HG02571 (cell line): ENCODE results near the gene WDFY1.

ENCODE experiments used
- ATAC-seq: cut with Tn5 transposase; IDR thresholded peaks from one replicate; pipeline ENCODE4 v1.9.1; 2021; ENCODE audit warnings: mild to moderate bottlenecking, moderate library complexity; ENCODE audit not compliant: unreplicated experiment

The WDFY1 gene, protein sequence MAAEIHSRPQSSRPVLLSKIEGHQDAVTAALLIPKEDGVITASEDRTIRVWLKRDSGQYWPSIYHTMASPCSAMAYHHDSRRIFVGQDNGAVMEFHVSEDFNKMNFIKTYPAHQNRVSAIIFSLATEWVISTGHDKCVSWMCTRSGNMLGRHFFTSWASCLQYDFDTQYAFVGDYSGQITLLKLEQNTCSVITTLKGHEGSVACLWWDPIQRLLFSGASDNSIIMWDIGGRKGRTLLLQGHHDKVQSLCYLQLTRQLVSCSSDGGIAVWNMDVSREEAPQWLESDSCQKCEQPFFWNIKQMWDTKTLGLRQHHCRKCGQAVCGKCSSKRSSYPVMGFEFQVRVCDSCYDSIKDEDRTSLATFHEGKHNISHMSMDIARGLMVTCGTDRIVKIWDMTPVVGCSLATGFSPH

DNA sequence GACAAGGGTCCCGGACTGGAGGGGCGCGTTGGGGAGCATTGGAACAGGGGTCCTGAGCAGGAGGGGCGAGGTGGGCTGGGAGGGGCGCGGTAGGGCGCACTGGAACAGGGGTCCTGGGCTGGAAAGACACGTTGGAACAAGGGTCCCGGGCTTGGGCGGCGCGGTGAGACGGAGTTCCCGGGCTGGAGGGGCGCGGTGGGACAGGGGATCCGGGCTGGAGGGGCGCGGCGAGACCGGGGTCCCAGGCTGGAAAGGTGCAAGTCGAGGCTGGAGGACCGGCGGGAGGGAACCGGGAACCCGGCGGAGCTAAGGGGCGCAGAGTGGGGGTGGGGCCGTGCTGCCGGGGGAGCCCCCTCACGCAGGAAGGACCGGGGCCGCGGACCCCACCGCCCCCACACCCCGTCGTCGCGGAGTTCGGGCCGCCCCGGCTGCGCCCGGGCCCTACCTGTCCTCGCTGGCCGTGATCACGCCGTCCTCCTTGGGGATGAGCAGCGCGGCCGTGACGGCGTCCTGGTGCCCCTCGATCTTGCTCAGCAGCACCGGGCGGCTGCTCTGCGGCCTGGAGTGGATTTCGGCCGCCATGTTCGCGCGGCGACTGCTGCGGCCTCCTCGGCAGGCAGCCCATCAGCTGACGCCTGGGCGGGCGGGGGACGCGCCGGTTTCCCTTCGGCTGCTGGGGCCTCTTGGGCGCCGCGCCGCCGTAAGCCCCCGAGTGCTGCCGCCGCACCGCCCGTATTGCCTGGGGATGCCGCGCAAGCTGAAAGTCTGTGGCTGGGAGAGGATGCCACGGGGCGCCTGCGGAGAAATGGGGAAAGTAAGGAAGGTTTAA, at the start of gene WDFY1:
Gene WDFY1, minus strand, starts transcription at position 633 of the 829 bp plus-strand sequence. Its CDS starts 51 bp downstream, at position 582.
- ATAC-seq: peak; percentile 70

DNA sequence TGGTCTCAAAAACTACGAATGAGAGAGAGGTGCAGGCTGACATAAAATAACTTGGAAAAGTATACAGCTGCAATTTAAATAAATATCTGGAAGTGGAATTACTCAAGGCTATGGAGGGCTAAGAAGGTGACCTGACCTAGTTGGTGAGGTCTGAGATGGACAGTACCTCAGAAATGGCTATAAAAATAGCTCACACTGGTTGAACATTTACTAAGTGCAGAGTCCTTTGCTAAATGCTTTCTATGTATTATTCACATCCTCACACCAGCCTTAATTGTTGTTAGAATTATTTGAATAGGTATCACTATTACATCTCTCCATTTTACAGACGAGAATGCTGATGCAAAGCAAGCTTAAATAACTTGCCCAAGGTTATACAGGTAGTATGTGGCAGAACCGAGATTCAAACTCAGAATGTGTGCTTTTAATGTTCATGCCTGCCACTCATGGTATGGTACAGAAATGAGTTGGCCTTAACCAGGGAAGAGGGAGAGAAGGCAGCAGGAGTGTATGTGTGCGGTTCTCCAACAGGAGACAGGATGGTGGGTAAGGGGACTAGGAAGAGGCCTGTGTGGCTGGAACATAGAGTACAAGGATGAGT, 49.5 kb upstream of the WDFY1 start:
- no peak for ATAC-seq

DNA sequence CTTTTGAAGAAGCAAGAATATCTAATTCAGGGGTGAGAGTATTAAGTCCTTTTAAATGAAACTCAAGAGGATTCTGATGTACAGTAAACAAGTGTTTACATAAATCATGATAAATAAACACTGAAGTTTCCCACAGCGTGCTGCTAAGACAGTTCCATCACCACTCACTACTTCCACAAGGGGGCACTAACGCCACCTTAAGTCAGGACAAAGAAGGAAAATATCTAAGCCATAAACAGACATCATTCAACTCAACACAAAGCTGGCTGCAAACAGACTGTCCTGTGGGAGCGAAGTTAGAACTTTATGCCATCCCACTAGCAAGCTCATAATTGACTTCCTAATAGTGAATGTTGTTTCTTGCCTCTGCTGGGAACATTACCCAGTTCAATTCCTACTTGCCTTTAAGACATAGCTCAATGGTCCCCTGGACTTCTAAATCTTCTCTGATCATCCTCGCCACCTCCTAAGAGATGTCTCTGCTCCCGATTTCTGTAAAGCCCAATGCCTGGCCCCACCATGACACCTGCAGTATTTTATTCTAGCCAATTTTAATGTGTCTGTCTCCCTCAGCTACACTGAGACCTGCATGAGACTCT, 48.6 kb upstream of the WDFY1 start:
- peak; percentile 66 for ATAC-seq

DNA sequence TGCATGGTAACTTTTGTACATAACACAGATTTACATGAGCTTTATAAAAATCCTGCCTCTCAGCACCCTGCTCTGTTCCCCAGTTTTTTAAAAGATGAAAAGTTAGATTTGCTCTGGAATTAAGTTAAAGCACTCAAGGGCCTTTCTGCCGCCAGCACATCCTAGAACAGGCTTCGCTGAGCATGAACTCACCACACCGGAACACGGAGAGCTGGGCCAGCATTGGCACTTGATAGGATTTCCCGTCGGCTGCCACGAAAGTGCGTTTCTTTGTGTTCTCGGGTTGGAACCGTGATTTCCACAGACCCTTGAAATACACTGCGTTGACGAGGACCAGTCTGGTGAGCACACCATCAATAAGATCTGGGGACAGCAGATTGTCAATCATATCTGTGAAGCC, 46.5 kb upstream of the WDFY1 start:
- no peak for ATAC-seq

DNA sequence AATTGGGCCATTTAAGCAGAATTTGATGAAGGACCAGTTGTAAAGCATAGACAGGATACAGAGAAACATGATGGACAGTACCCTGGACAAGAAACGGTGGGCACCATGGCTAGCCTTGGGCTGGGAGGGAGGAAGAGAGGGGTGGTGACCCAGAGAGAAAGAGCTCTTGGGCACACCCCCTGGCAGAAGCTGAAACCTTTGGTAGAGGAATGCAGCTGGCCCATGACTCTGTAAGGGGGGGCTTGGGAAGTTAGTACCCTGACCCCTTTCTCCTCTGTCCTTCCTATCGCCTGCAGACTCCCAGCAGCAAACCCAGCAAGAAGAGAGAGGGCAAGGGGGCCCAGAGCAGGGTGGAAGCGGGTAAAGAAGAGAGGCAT, 44.7 kb upstream of the WDFY1 start:
- no peak for ATAC-seq

DNA sequence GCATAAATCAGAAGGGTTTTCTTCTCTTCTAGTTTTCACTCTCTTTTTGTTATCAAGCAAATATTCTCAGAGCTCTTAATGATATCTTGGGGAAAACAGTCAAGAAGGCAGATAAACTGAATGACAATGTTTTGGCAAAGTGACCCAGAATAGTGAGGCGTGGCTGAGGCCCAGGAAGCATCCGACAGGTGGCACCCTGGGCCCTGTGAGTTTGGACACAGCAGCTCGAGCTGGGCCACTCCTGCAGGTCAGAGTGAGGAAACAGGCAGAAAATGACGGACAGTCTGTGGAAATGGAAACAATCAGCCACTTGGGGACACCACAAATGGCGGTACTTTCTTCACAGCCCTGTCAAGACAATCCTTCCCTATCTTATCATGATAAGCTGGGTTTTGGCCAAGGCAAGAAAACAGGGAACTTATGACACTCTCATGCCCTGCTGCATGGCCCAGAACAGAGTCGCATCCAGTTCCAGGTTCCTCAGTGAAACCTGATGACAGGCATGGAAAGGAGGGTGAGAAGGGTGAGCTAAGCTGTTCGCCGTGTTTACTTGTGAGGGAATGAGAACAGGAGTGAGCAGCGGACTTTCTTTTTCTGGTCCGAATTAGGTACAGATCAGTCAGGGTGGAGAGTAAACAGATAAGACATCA, 44.2 kb upstream of the WDFY1 start:
- no peak for ATAC-seq

DNA sequence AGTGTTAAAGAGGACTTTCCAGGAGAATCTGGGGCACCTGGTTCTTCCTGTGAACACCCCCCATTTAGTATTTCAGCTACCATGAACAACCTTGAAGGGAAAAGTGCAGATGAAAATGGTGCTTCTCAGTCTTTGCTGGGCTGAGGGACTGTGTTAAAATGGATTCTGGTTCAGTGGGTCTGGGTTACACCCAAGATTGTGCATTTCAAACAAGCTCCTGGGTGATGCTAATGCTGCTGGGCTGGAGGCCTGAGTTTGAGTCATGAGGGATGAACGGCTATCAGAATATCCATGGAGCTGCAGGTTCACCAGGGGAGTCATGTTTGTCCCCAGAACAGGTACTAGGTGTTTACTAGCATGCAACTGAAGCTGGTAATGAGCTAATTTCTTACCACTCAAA, 36.1 kb upstream of the WDFY1 start:
- ATAC-seq: no peak

DNA sequence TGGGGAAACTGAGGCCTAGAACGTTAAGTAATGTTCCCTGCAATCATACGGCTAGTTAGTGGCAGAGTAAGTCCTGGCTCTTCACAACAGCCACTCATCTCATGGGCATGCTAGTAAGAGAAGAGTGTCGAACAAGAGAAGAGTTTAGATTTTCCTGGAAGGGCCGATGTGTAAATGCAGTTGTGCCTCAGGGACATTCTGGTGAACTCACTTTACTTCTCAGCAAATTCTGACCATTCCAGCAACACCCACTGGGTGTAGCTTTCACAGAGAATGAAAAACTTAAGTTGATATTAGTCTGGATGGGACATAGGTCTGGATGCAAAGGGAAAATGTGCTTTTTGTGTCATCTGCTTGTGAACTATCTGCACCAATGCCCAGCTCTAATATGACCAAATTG, 35.7 kb upstream of the WDFY1 start:
- no peak for ATAC-seq

DNA sequence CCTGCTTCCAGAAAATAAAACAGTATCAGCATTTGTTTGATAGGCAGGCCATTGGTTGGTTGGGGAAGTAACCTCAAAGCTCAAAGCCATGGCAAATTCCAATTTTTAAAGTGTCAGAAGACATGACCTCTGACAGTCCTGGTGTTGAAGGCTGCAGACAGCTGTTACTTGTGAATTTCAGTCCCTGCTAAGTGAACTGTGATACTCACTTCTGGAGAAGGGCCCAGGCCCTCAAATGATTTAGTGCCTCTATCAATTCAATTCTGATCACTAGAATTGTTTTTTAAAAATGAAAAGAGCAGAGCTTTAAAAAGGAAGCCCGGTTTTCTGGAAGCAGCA, 35.2 kb upstream of the WDFY1 start:
- no peak for ATAC-seq

DNA sequence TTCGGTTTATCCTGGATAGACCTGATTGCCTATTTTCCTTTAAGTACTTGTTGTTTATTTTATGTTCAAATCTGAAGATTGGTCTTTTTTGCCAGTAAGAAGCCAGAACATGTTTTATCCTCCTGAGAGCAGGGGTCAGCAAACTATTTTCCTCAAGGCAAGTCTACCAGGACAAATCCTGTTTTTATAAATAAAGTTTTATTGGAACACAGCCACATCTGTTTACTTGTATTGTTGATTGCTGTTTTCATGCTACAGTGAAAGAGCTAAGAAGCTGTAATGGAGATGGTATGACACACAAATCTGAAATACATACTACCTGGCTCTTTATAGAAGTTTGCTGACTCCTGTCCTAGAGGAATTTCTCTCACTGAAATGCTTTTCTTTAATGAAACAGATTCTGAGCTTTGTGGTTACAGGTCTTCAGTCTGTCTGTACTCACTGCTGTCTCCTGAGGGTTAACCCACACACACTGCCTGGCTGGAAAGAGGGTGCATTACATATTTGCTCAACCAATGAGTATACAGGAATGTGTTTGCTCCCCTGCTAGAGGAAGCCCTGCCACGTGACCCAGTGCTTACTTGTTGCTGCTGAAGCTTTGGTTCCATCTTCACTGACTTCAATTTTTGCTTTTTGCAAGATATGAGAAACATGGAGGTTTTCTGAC, 34.7 kb upstream of the WDFY1 start:
- no peak for ATAC-seq

DNA sequence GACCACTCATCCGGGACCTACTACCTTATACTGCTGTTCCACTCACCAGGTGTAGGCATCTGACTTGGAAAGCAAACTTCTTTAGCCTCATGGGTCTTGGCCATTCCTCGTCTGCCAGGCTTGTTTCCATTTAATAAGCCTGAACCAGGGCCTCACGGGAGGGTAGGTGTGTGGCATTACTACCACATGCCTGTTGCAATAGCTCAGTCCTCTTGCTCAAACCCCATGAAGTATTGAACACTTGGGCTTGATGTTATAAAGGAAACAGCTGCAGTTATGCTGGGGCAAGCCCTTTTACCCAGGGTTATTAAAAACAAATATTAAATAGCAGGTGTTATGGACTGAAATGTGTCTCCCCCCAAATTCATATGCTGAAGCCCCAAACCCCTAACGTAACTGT, 33.3 kb upstream of the WDFY1 start:
- no peak for ATAC-seq

DNA sequence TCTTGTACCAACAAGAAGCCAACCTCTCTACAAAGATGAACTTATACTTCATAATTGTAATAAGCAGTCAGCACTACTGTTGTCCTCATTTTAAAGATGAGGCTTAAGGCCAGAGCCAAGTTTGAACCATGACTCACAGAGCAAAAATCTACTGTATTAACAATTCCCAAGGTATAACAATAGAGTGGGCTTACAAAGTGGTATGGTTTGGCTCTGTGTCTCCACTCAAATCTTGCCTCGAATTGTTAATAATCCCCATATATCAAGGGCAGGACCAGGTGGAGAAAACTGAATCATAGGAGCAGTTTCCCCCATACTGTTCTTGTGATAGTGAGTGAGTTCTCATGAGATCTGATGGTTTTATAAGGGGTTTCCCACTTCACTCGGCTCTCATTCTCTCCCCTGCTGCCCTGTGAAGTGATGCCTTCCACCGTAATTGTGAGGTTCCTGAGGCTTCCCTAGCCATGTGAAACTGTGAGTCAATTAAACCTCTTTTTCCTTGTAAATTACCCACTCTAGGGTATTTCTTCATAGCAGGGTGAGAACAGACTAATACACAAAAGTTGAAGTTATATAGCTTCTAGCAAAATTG, 31.6 kb upstream of the WDFY1 start:
- no peak for ATAC-seq

DNA sequence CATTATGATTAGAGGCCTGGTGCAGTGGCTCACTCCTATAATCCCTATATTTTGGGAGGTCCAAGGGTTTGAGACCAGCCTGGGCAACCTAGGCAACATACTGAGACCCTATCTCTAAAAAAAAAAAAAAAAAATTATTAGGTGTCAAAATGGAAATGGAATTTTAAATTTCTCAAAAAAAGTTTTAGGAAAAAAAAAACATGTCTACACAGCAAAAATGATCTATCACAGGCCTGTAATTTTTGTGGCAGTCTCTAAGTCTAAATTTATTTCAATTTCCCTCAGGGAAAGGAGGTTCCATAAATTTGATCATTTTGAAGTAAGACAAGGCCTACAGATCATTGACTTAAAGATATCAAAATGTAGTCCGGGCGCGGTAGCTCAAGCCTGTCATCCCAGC, 28.5 kb upstream of the WDFY1 start:
- ATAC-seq: no peak

DNA sequence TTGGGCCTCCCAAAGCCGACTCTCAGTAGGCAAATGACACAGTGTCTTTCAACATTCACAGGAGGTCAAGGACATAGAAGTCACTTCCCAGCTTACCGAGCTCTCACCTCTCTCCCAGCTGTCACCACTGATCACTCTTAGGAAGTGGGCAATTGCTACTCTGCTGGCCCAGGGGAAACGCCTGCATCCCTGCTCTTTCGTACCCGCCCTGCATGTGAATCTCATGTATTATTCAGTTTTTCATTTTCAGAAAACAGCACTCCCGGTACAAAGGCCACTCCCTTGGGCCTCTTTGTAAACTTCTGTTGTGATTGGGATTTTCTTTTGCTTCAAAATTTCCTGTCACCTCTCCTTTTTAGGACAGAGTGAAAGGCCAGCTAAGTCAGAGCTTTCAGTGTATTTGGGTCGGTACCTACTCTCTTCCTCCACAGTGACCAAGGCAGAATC, 27.5 kb upstream of the WDFY1 start:
- ATAC-seq: no peak

DNA sequence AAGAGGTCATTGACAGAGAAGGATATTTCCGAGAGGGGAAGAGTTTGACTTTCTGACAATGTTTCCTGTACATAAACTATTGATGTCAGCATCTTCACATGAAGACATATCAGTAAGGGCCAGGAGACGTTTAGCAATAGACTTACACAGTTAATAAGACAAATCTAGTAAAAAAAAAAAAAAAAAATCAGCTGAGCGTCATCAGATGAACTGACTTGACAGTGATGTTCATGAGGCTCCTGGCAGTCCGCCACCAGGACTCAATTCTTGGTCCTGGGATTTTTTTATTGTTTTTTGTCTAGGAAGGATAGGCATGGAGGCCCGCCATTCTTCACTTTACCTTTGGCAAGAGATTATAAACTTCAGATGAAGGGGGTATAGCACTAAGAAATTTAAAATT, 26.6 kb upstream of the WDFY1 start:
- no peak for ATAC-seq

DNA sequence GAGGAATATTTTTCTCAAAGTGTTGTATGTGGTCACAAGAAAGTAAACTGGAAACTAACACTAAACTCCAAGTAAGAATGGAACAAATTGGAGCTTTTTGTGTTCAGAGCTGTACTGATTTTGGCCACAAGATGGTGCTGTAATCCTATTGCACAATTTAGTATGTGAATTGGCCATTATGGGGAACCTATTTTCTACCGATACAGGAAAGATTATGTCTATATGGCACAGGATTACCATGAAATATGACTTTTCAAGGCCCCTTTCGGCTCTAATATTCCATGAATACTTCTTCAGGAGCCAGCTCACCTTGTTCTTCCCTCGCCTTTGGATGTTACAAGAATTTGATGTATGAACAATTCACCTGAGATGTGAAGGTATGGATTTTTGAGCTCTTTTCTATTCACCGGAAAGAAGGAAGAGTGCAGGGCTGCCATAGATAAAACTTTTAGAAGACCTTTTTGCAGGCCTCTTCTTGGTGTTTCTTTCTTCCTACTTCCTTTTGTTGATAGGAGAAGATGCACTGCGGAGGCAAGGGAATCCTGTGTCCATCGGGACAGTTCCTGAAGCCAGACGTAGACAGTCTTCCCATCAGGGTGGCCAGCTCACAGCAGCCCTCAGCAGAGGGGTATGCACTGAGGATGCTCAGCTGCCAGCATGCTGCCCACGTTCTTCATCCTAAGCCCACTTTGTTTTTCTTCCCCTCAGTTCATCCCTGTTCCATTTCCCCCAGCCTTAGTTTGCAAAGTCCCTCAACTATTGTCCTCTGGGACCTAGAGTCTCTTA, 25.4 kb upstream of the WDFY1 start:
- ATAC-seq: no peak

DNA sequence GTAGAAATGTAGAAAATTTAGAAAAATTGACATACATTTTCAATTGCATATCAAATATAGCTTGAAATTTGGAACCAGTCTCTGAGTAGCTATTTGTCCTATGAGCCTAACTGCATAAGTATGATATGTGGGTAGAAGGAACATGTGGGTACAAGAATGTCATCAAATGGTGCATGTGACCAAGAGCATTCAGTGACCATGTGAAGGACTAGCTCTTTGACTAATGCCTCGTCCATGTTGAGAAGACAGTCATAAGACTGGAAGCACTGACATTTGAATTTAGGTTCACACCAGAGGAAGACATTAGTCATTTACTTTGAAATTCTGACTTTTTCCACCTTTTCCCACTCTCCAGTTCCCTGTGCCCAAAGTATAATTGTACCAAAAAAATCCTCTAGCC, 24.7 kb upstream of the WDFY1 start:
- ATAC-seq: no peak

DNA sequence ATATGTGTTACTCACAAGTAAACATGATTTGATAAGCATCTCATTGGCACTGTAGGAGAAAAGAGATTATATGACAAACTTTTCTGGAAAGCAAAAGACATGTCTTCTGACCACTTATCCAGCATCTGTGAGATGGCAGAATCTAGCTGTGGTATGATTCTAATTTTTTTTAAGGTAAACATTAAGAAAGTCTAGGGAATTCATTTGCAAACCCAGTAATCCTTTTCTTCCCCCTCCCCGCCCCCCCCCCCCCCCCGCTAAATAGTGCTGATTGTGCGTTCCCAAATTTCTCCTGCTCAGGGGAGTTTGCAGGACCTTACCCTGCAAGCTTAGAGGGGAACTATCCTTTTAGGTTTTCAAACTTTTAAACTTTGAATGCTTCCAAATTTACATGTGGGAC, 24.2 kb upstream of the WDFY1 start:
- ATAC-seq: no peak

DNA sequence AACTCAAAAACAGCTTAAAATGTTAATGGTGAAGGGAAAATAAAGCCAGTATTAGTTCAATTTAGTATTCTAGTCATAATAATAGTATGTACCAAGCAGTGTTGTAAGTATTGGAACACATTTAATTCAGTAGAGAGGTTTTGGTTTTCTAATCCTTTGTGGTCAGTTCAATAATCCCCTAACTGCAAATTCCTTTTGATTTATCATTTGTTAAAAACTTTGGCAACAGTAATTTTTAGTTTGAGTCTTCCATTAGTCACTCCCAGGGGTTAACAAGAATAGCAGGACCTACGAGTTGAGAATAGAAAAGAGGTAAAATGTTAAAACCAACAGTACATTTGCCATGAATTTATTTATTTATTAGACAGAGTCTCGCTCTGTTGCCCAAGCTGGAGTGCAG, 22.8 kb upstream of the WDFY1 start:
- ATAC-seq: no peak
